Kidney (tissue), 14 donors: ENCODE data around the gene SLC44A4. TPM values are rescaled to one million over a fixed set of nuclear protein-coding genes. Genes with fewer than 3 reads are reported as not detected.

ENCODE experiments used
- DNase-seq, 5 donors: peaks; one replicate each; pipeline ENCODE4 v3.0.0-alpha.2; 2013 to 2020
- FAIRE-seq: peaks from 2 replicates; lab custom pipeline; 2012; peaks lifted over from hg19 to GRCh38; lab: Jason Lieb, UNC
- H3K27ac ChIP-seq, 2 donors: one replicate each; pipeline ENCODE4 v1.7.0; 2013; ENCODE audit warnings: low read depth in 2 of 2, low read length in 2 of 2, inconsistent platforms in 1 of 2
- H3K27me3 ChIP-seq: one replicate; pipeline ENCODE4 v1.7.1; 2013; ENCODE audit warnings: low read length, inconsistent platforms; ENCODE audit not compliant: control insufficient read depth, insufficient read depth
- H3K36me3 ChIP-seq, 3 donors: one replicate each; pipeline versions ENCODE4 v1.7.0 to v1.7.1; 2013; ENCODE audit warnings: low read length in 3 of 3, control low read depth in 1 of 3, inconsistent platforms in 1 of 3; ENCODE audit not compliant: insufficient read depth in 3 of 3, control insufficient read depth in 2 of 3
- H3K4me1 ChIP-seq, 3 donors: one replicate each; pipeline versions ENCODE4 v1.7.0 to v1.7.1; 2013; ENCODE audit warnings: low read length in 3 of 3, inconsistent platforms in 1 of 3, low read depth in 1 of 3; ENCODE audit not compliant: control insufficient read depth in 2 of 3, insufficient read depth in 2 of 3
- H3K4me3 ChIP-seq, 3 donors: one replicate each; pipeline versions ENCODE4 v1.7.0 to v1.8.1; 2013; ENCODE audit warnings: low read length in 3 of 3, control low read depth in 1 of 3, inconsistent platforms in 1 of 3
- H3K9ac ChIP-seq, 3 donors: one replicate each; pipeline versions ENCODE4 v1.7.0 to v1.7.1; 2013; ENCODE audit warnings: low read length in 3 of 3, control low read depth in 1 of 3, inconsistent platforms in 1 of 3
- H3K9me3 ChIP-seq, 3 donors: one replicate each; pipeline versions ENCODE4 v1.7.0 to v1.7.1; 2013; ENCODE audit warnings: low read length in 3 of 3, control low read depth in 1 of 3, inconsistent platforms in 1 of 3; ENCODE audit not compliant: control insufficient read depth in 2 of 3, insufficient read depth in 1 of 3
- CTCF ChIP-seq: IDR thresholded peaks from 3 replicates; pipeline ENCODE4 v1.5.1; 2012; ENCODE audit warnings: mild to moderate bottlenecking, moderate library complexity, borderline replicate concordance; ENCODE audit not compliant: insufficient read depth; ENCODE audit errors: extremely low read depth
- intact Hi-C: fragments of 100-400 bp; cut with DNase I; formaldehyde crosslinking; loops from one replicate; pipeline ENCODE4 v1.11.1; 2022
- polyA plus RNA-seq: library from polyadenylated mRNA; stranded (reverse); fragments of 350-450 nt; fragmentation: Illumina TruSeq; extraction: RNeasy Lipid Tissue Mini Kit (QIAGEN cat#74804); gene quantifications from one replicate; pipeline ENCODE4 v1.2.3, GENCODE V29; 2014; ENCODE audit warnings: low read depth, low replicate concordance; ENCODE audit not compliant: insufficient read depth
- total RNA-seq: library from RNA; stranded (reverse); fragmentation: NEBNext Ultra II Directional; extraction: Animal tissue kit (Norgen Biotek cat#: 25700); gene quantifications from one replicate; pipeline ENCODE4 v1.2.1, GENCODE V29; 2021
- donor health status: control.
- donor health status: control.
- donor health status: control.
- donor health status: control.
- donor health status: control.
- donor health status: DM: yes; HTN: yes; CAD: no.
- donor health status: Normal renal cell carcinoma (clear cell type).

Gene SLC44A4
- total and polyA plus RNA-seq, 2 donors from 2014 or later = 37.4 to 137 TPM

DNA sequence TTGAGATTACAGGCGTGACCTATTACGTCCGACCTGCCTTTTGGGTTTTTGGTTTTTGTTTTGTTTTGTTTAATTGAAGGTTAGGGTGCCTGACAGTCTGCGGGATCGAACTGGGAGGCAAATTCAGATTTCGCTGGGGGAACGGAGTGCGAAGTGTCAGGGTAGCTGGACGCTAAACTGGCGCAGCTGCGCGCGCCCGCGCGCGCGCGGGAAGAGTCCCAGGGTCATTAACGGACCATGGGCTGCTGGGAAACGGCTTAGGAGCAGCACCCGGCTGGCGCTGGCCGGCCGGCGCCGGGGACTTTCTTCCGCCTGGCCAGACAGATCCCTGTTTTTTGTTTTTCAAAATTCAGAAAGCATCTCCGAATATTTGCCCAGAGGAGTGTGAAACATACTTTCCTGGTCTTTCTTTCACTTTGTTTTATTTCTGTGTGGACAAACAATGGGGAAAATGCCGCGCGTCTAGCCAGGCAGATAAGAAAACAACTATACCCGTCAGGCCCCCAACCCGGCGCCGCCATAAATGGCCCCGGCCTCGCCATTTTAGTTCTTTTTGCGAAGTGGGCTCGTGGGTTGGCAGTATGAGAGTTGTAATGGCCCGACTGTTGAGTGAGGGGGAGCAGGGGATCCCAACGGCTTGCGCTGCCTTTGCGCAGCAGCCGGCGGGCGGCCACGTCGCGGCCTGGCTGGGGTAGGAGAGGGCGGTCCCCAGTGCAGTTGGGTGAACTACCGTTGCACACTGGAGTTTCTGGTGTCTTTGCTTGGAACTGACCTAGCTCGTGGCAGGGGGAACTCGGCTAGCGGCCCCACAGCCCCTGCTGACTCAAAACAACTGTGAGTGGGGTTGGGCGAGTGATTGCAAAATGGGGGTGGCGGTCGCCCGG, 44.2 kb downstream of the SLC44A4 start:
- peaks cover 4 to 21% (median 17%) of the 10 kb centered on the region in 3 donors for H3K4me1 ChIP-seq
- H3K36me3 ChIP-seq = peaks cover 5 to 12% (median 9%) of the 10 kb centered on the region in 3 donors
- no peaks in the 10 kb centered on the region for H3K9me3 ChIP-seq
- intact Hi-C loops = no loop called here
- DNase-seq (peak; percentile 91 to 97 (median 94)), FAIRE-seq (no peak)
- no peaks in the 10 kb centered on the region for H3K27me3 ChIP-seq
- no peak for TF ChIP-seq CTCF
- H3K4me3 ChIP-seq = peak overlapping the region; percentile 83 to 95 (median 90)
- H3K9ac ChIP-seq = peak overlapping the region; percentile 60 to 100 (median 95)
- H3K27ac ChIP-seq = peak overlapping the region; percentile 95 to 99

DNA sequence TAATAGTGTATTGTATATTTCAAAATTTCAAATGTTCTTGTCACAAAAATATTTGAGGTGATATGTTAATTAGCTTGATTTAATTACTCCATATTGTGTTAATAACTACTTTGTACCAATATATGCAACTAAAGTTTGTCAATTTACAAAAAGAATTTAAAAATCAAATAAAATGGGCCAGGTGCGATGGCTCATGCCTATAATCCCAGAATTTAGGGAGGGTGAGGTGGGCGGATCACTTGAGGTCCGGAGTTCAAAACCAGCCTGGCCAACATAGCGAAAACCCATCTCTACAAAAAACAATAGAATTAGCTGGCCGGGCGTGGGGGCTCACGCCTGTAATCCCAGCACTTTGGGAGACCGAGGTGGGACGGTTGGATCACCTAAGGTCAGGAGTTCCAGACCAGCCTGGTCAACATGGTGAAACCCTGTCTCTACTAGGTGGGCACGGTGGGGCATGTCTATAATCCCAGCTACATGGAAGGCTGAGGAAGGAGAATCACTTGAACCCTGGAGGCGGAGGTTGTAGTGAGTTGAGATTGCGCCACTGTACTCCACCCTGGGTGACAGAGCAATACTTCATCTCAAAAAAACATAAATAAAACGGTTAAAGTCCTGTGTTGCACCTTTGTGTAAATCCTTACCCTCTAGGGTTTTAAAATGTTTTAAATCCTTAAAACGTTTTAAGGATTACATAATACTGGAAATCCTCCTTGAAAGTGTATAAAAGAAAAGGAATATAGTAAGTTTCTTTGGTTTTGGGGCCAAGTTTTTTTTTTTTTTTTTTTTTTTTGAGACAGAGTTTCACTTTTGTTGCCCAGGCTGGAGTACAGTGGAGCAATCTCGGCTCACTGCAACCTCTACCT, 47.2 kb downstream of the SLC44A4 start:
- Histone ChIP-seq H3K9me3 (no peaks in the 10 kb centered on the region), H3K4me1 (peaks cover 1 to 12% (median 8%) of the 10 kb centered on the region in 3 donors), H3K27me3 (no peaks in the 10 kb centered on the region), H3K36me3 (no peaks in the 10 kb centered on the region), H3K4me3 (peak overlapping the region in 2 of 3 donors; percentile 82 to 84), H3K27ac (peak overlapping the region; percentile 51 to 94), H3K9ac (peak overlapping the region in 1 of 3 donors; percentile 80)
- TF ChIP-seq CTCF = no peak
- no peak for FAIRE-seq
- peak in 1 of 5 donors; percentile 47 for DNase-seq
- intact Hi-C loops = no loop called here

DNA sequence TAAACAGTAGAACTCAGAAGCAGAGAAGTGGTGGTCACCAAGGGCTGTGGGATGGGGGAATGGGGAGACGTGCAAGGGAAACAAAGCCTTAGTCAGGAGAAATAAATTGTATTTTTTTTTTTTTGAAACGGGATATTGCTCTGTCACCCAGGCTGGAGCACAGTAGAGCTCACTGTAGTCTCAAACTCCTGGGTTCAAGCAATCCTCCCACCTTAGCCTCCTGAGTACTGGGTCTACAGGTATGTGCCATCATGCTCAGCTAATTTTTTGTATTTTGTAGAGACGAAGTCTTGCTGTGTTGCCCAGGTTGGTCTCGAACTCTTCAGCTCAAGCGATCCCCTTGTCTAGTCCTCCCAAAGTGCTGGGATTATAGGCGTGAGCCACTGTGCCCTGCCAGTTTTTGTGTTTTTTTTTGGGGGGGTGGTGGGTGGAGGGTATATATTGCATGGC, 47.9 kb downstream of the SLC44A4 start:
- no peak for DNase-seq
- no peak for FAIRE-seq
- Histone ChIP-seq H3K27ac (peak overlapping the region; percentile 89 to 94), H3K27me3 (no peaks in the 10 kb centered on the region), H3K36me3 (no peaks in the 10 kb centered on the region), H3K4me1 (peaks cover 5 to 6% (median 6%) of the 10 kb centered on the region in 3 donors), H3K9me3 (no peaks in the 10 kb centered on the region), H3K4me3 (peak overlapping the region; percentile 82 to 96 (median 84)), H3K9ac (peak overlapping the region; percentile 80 to 93 (median 83))
- intact Hi-C loops = no loop called here
- TF ChIP-seq CTCF = no peak
